ENCODE data around the gene CMIP. TPM values are rescaled to one million over a fixed set of nuclear protein-coding genes. Genes with fewer than 3 reads are reported as not detected.
"Not testable (repeated sequence)": the region's sequence is repeated elsewhere in the genome, so short reads cannot be mapped to it uniquely, and the experiment has no call there.

Gene CMIP
- 10 to 100 TPM; 28.1 to 29.7 TPM for total RNA-seq

- peak; percentile 85 for DNase-seq
- H3K4me1 Mint-ChIP-seq = peaks cover 37% of the 10 kb centered on the region
- H3K4me3 Mint-ChIP-seq = peak within 1 kb of the TSS; percentile 90
- peak within 1 kb of the TSS; percentile 75 for H3K27ac Mint-ChIP-seq
- H3K27me3 Mint-ChIP-seq = no peaks in the 10 kb centered on the region
- no peaks in the 10 kb centered on the region for H3K9me3 Mint-ChIP-seq
- peaks cover 5% of the 10 kb centered on the region for H3K36me3 Mint-ChIP-seq
These were observed at the start of gene CMIP for GRCh38 chr16:81444448-81445121. CMIP (plus strand) TSS chr16:81444808.

GRCh38 chr16:81394966-81395655, 49.5 kb upstream of the CMIP start:
- H3K27me3 Mint-ChIP-seq = no peaks in the 10 kb centered on the region
- DNase-seq = no peak
- H3K4me1 Mint-ChIP-seq = no peaks in the 10 kb centered on the region
- H3K9me3 Mint-ChIP-seq = peaks cover under 1% of the 10 kb centered on the region
- no peak overlapping the region for H3K27ac Mint-ChIP-seq
- H3K4me3 Mint-ChIP-seq = no peak overlapping the region
- H3K36me3 Mint-ChIP-seq = peaks cover 4% of the 10 kb centered on the region

- H3K9me3 Mint-ChIP-seq = peaks cover 2% of the 10 kb centered on the region
- H3K27ac Mint-ChIP-seq = no peak overlapping the region
- H3K36me3 Mint-ChIP-seq = no peaks in the 10 kb centered on the region
- no peaks in the 10 kb centered on the region for H3K4me1 Mint-ChIP-seq
- no peaks in the 10 kb centered on the region for H3K27me3 Mint-ChIP-seq
- H3K4me3 Mint-ChIP-seq = no peak overlapping the region
- no peak for DNase-seq
These were observed 47.3 kb upstream of the CMIP start for GRCh38 chr16:81397058-81397878.

GRCh38 chr16:81397879-81398520, 46.6 kb upstream of the CMIP start:
- H3K4me3 Mint-ChIP-seq = no peak overlapping the region
- peaks cover 2% of the 10 kb centered on the region for H3K9me3 Mint-ChIP-seq
- H3K36me3 Mint-ChIP-seq = no peaks in the 10 kb centered on the region
- no peaks in the 10 kb centered on the region for H3K27me3 Mint-ChIP-seq
- H3K4me1 Mint-ChIP-seq = no peaks in the 10 kb centered on the region
- DNase-seq = no peak
- H3K27ac Mint-ChIP-seq = no peak overlapping the region

GRCh38 chr16:81399909-81400308, 44.7 kb upstream of the CMIP start:
- H3K4me1 Mint-ChIP-seq = no peaks in the 10 kb centered on the region
- peaks cover 2% of the 10 kb centered on the region for H3K9me3 Mint-ChIP-seq
- DNase-seq = no peak
- H3K4me3 Mint-ChIP-seq = no peak overlapping the region
- H3K27ac Mint-ChIP-seq = no peak overlapping the region
- H3K36me3 Mint-ChIP-seq = no peaks in the 10 kb centered on the region
- no peaks in the 10 kb centered on the region for H3K27me3 Mint-ChIP-seq

- peaks cover 2% of the 10 kb centered on the region for H3K9me3 Mint-ChIP-seq
- DNase-seq = no peak
- no peak overlapping the region for H3K27ac Mint-ChIP-seq
- no peaks in the 10 kb centered on the region for H3K27me3 Mint-ChIP-seq
- no peak overlapping the region for H3K4me3 Mint-ChIP-seq
- no peaks in the 10 kb centered on the region for H3K4me1 Mint-ChIP-seq
- H3K36me3 Mint-ChIP-seq = no peaks in the 10 kb centered on the region
These were observed 43.3 kb upstream of the CMIP start for GRCh38 chr16:81401035-81401950.

- Mint-ChIP-seq H3K4me1 (no peaks in the 10 kb centered on the region), H3K36me3 (no peaks in the 10 kb centered on the region), H3K27ac (no peak overlapping the region), H3K9me3 (peaks cover 2% of the 10 kb centered on the region), H3K4me3 (peak overlapping the region; percentile 10), H3K27me3 (no peaks in the 10 kb centered on the region)
- no peak for DNase-seq
These were observed 41.4 kb upstream of the CMIP start for GRCh38 chr16:81403208-81403600.

GRCh38 chr16:81403601-81404391, 40.8 kb upstream of the CMIP start:
- peak; percentile 79 for DNase-seq
- Mint-ChIP-seq H3K27ac (no peak overlapping the region), H3K9me3 (peaks cover 2% of the 10 kb centered on the region), H3K4me1 (no peaks in the 10 kb centered on the region), H3K27me3 (no peaks in the 10 kb centered on the region), H3K4me3 (peak overlapping the region; percentile 10), H3K36me3 (no peaks in the 10 kb centered on the region)

GRCh38 chr16:81405002-81405401, 39.6 kb upstream of the CMIP start:
- not testable (repeated sequence) for H3K9me3 Mint-ChIP-seq, DNase-seq, H3K4me3 Mint-ChIP-seq, H3K27ac Mint-ChIP-seq, H3K36me3 Mint-ChIP-seq, H3K27me3 Mint-ChIP-seq, H3K4me1 Mint-ChIP-seq

GRCh38 chr16:81405702-81406113, 38.9 kb upstream of the CMIP start:
- Mint-ChIP-seq H3K27me3 (no peaks in the 10 kb centered on the region), H3K27ac (no peak overlapping the region), H3K36me3 (no peaks in the 10 kb centered on the region), H3K9me3 (no peaks in the 10 kb centered on the region), H3K4me1 (no peaks in the 10 kb centered on the region), H3K4me3 (no peak overlapping the region)
- DNase-seq = no peak

- Mint-ChIP-seq H3K9me3 (no peaks in the 10 kb centered on the region), H3K4me1 (no peaks in the 10 kb centered on the region), H3K27ac (no peak overlapping the region), H3K27me3 (no peaks in the 10 kb centered on the region), H3K36me3 (no peaks in the 10 kb centered on the region), H3K4me3 (no peak overlapping the region)
- DNase-seq = no peak
These were observed 36.1 kb upstream of the CMIP start for GRCh38 chr16:81408409-81408950.

- DNase-seq = no peak
- H3K4me3 Mint-ChIP-seq = no peak overlapping the region
- no peaks in the 10 kb centered on the region for H3K4me1 Mint-ChIP-seq
- no peaks in the 10 kb centered on the region for H3K9me3 Mint-ChIP-seq
- H3K36me3 Mint-ChIP-seq = no peaks in the 10 kb centered on the region
- H3K27ac Mint-ChIP-seq = no peak overlapping the region
- no peaks in the 10 kb centered on the region for H3K27me3 Mint-ChIP-seq
These were observed 35.5 kb upstream of the CMIP start for GRCh38 chr16:81409016-81409556.

GRCh38 chr16:81410643-81411293, 33.8 kb upstream of the CMIP start:
- H3K4me3 Mint-ChIP-seq = no peak overlapping the region
- DNase-seq = no peak
- H3K27ac Mint-ChIP-seq = no peak overlapping the region
- no peaks in the 10 kb centered on the region for H3K9me3 Mint-ChIP-seq
- H3K27me3 Mint-ChIP-seq = no peaks in the 10 kb centered on the region
- no peaks in the 10 kb centered on the region for H3K36me3 Mint-ChIP-seq
- peaks cover 4% of the 10 kb centered on the region for H3K4me1 Mint-ChIP-seq
